ENCODE measurements around the gene PPARD.
"Not testable (repeated sequence)": the region's sequence is repeated elsewhere in the genome, so short reads cannot be mapped to it uniquely, and the experiment has no call there.

DNA sequence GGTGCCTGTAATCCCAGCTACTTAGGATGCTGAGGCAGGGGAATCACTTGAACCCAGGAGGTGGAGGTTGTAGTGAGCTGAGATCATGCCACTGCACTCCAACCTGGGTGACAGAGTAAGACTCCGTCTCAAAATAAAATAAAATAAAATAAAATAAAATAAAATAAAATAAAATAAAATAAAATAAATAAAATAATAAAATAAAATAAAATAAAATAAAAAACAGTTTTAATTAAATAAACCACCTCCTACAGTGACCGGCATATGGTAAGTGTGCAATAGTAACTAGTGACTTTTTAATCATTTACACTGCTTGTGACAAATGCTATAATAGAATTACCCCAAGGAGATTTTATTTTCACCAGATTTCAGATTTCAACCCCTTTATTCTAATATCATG is 33.8 kb upstream of the PPARD start:
- TF ChIP-seq, protein P1, sequence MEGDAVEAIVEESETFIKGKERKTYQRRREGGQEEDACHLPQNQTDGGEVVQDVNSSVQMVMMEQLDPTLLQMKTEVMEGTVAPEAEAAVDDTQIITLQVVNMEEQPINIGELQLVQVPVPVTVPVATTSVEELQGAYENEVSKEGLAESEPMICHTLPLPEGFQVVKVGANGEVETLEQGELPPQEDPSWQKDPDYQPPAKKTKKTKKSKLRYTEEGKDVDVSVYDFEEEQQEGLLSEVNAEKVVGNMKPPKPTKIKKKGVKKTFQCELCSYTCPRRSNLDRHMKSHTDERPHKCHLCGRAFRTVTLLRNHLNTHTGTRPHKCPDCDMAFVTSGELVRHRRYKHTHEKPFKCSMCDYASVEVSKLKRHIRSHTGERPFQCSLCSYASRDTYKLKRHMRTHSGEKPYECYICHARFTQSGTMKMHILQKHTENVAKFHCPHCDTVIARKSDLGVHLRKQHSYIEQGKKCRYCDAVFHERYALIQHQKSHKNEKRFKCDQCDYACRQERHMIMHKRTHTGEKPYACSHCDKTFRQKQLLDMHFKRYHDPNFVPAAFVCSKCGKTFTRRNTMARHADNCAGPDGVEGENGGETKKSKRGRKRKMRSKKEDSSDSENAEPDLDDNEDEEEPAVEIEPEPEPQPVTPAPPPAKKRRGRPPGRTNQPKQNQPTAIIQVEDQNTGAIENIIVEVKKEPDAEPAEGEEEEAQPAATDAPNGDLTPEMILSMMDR (IDR thresholded peaks at IDR 0.05), result not testable (repeated sequence)
- not testable (repeated sequence) for TF ChIP-seq POLR2A (IDR thresholded peaks at IDR 0.05)

Data from adrenal gland (tissue), 5 donors.